Peyer's patch (tissue), 4 donors: Measurements from ENCODE around the gene SACM1L. TPM values are rescaled to one million over a fixed set of nuclear protein-coding genes. Genes with fewer than 3 reads are reported as not detected.
A peak's percentile ranks its signal among the peaks of the same experiment; 100 is the strongest.

ENCODE experiments used
- DNase-seq, 3 donors: peaks; one replicate each; pipeline ENCODE4 v3.0.0-alpha.2; 2017 to 2019
- H3K27ac ChIP-seq, 4 donors: fragments of 200-600 bp; sonication (generic); one replicate each; pipeline ENCODE4 v1.5.1; 2016 to 2019
- H3K27me3 ChIP-seq, 2 donors: fragments of 200-600 bp; sonication (generic); one replicate each; pipeline ENCODE4 v1.5.1; 2019
- H3K36me3 ChIP-seq, 3 donors: fragments of 200-600 bp; sonication (generic); one replicate each; pipeline ENCODE4 v1.5.1; 2016 to 2019
- H3K4me1 ChIP-seq, 4 donors: fragments of 200-600 bp; sonication (generic); one replicate each; pipeline ENCODE4 v1.5.1; 2016 to 2019
- H3K4me3 ChIP-seq, 4 donors: fragments of 200-600 bp; sonication (generic); 1 replicate in 3 of 4; 2 replicates in 1 of 4; pipeline ENCODE4 v1.5.1; 2016 to 2019; ENCODE audit warnings: mild to moderate bottlenecking in 1 of 4
- H3K9me3 ChIP-seq, 4 donors: fragments of 200-600 bp; sonication (generic); one replicate each; pipeline ENCODE4 v1.5.1; 2016 to 2019; ENCODE audit warnings: mild to moderate bottlenecking in 1 of 4
- CTCF ChIP-seq, 6 experiments: fragments of 450-650 bp in 4 of 6; fragments of 200-600 bp in 2 of 6; sonication (generic) in 1 of 6; IDR thresholded peaks; one replicate each; pipeline ENCODE4 v1.5.1; 2017 to 2019; ENCODE audit warnings: antibody characterized with exemption in 6 of 6, mild to moderate bottlenecking in 3 of 6, moderate library complexity in 1 of 6
- POLR2A ChIP-seq, 2 donors: fragments of 450-650 bp; IDR thresholded peaks; one replicate each; pipeline ENCODE4 v1.5.1; 2017; ENCODE audit warnings: antibody characterized with exemption in 2 of 2, mild to moderate bottlenecking in 2 of 2, moderate library complexity in 2 of 2
- total RNA-seq, 4 donors: library from RNA; depleted of rRNA; stranded (reverse); fragments of >200 nt; gene quantifications; one replicate each; pipeline ENCODE4 v1.1.0, GENCODE V29; 2016

The SACM1L gene
- total RNA-seq, 4 donors from 2014 or later, result 42.0 to 79.2 (median 59.2) TPM

GRCh38 chr3:45765958-45766357 lies 76.8 kb downstream of the SACM1L start:
- no peaks in the 10 kb centered on the region for H3K36me3 ChIP-seq
- no peak overlapping the region for H3K4me3 ChIP-seq
- no peaks in the 10 kb centered on the region for H3K27me3 ChIP-seq
- no peak overlapping the region for H3K27ac ChIP-seq
- no peaks in the 10 kb centered on the region for H3K4me1 ChIP-seq
- H3K9me3 ChIP-seq, result no peaks in the 10 kb centered on the region
- no peak for TF ChIP-seq CTCF (IDR thresholded peaks at IDR 0.05)
- no peak for TF ChIP-seq POLR2A (IDR thresholded peaks at IDR 0.05)
- no peak for DNase-seq

DNA sequence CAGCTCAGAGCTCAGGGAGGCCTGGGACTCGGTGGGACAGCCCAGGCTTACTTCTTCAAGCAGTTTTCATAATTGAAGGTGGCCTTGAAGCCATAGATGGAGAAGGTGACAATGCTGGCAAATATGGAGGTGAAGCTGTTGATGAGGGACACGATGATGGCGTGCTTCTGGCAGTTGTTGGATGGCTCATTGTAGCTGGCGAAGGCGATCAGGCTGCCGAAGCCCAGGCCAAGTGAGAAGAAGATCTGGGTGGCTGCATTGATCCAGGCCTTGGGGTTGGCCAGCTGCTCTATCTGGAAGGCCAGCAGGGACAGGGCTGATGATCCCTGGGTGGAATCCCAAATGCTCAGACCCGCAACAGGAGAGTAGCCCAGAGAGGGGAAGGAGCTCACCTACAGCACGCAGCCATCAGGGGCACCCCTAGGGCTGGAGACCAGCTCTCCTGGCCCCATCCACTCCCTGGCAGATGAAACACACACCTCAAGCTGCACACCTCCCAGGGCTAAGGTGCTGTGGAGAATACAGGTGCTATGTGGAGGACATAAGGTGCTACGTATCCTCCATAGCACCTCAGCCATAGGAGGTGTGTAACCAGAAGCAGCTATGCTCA lies 82.1 kb downstream of the SACM1L start:
- DNase-seq, result no peak
- Histone ChIP-seq H3K27ac (no peak overlapping the region), H3K27me3 (no peaks in the 10 kb centered on the region), H3K4me3 (no peak overlapping the region), H3K9me3 (no peaks in the 10 kb centered on the region), H3K4me1 (peaks cover 0 to 35% (median 0%) of the 10 kb centered on the region in 4 donors), H3K36me3 (no peaks in the 10 kb centered on the region)
- no peak for TF ChIP-seq CTCF (IDR thresholded peaks at IDR 0.05)
- TF ChIP-seq POLR2A (IDR thresholded peaks at IDR 0.05), result no peak

- H3K27me3 ChIP-seq, result no peaks in the 10 kb centered on the region
- H3K9me3 ChIP-seq, result no peaks in the 10 kb centered on the region
- DNase-seq, result peak in 1 of 3 donors; percentile 34
- H3K4me3 ChIP-seq, result no peak overlapping the region
- TF ChIP-seq POLR2A (IDR thresholded peaks at IDR 0.05) (no peak), CTCF (IDR thresholded peaks at IDR 0.05) (no peak)
- peaks cover 0 to 39% (median 0%) of the 10 kb centered on the region in 4 donors for H3K4me1 ChIP-seq
- H3K27ac ChIP-seq, result no peak overlapping the region
- H3K36me3 ChIP-seq, result no peaks in the 10 kb centered on the region
Measured at GRCh38 chr3:45771831-45772230, 82.6 kb downstream of the SACM1L start.

- Histone ChIP-seq H3K36me3 (no peaks in the 10 kb centered on the region), H3K4me1 (peaks cover 0 to 45% (median 0%) of the 10 kb centered on the region in 4 donors), H3K27me3 (no peaks in the 10 kb centered on the region), H3K27ac (peak overlapping the region in 3 of 4 donors; percentile 5 to 81 (median 78)), H3K4me3 (no peak overlapping the region), H3K9me3 (no peaks in the 10 kb centered on the region)
- peak in 2 of 3 donors; percentile 44 for DNase-seq
- no peak for TF ChIP-seq CTCF (IDR thresholded peaks at IDR 0.05)
- no peak for TF ChIP-seq POLR2A (IDR thresholded peaks at IDR 0.05)
Measured at GRCh38 chr3:45772341-45773035, 83.3 kb downstream of the SACM1L start.

GRCh38 chr3:45773072-45773471 lies 83.9 kb downstream of the SACM1L start:
- TF ChIP-seq CTCF (IDR thresholded peaks at IDR 0.05) (no peak), POLR2A (IDR thresholded peaks at IDR 0.05) (no peak)
- peaks cover 0 to 45% (median 0%) of the 10 kb centered on the region in 4 donors for H3K4me1 ChIP-seq
- DNase-seq, result peak in 1 of 3 donors; percentile 50
- no peaks in the 10 kb centered on the region for H3K36me3 ChIP-seq
- no peaks in the 10 kb centered on the region for H3K27me3 ChIP-seq
- no peaks in the 10 kb centered on the region for H3K9me3 ChIP-seq
- no peak overlapping the region for H3K4me3 ChIP-seq
- peak overlapping the region in 3 of 4 donors; percentile 5 to 81 (median 78) for H3K27ac ChIP-seq
